Progenitor cell of endocrine pancreas (in vitro differentiated cells): ENCODE results near the gene ZDHHC19. TPM values are rescaled to one million over a fixed set of nuclear protein-coding genes. Genes with fewer than 3 reads are reported as not detected.

Experiments
- DNase-seq: peaks from one replicate; pipeline ENCODE4 v3.0.0; 2021; ENCODE audit warnings: low spot score; ENCODE audit not compliant: unreplicated experiment
- H3K27ac Mint-ChIP-seq: 2 replicates; pipeline ENCODE4 v1.8.0; 2021; ENCODE audit warnings: mild to moderate bottlenecking, moderate library complexity, mixed read lengths
- H3K27me3 Mint-ChIP-seq: 2 replicates; pipeline ENCODE4 v1.8.0; 2021; ENCODE audit warnings: mixed read lengths
- H3K36me3 Mint-ChIP-seq: 2 replicates; pipeline ENCODE4 v1.8.0; 2022; ENCODE audit warnings: mixed read lengths; ENCODE audit not compliant: insufficient read depth
- H3K4me1 Mint-ChIP-seq: 2 replicates; pipeline ENCODE4 v1.8.0; 2021; ENCODE audit warnings: low read depth, mixed read lengths
- H3K4me3 Mint-ChIP-seq: 2 replicates; pipeline ENCODE4 v1.8.0; 2021; ENCODE audit warnings: low read depth, mild to moderate bottlenecking, moderate library complexity, mixed read lengths
- H3K9me3 Mint-ChIP-seq: 2 replicates; pipeline ENCODE4 v1.8.0; 2021; ENCODE audit warnings: low read depth, mixed read lengths
- total RNA-seq: library from RNA; stranded (reverse); gene quantifications from 2 replicates; pipeline ENCODE4 v1.2.1, GENCODE V29; 2021
- TF ChIP-seq, protein P1 (sequence below): fragments of 200-600 bp; sonication (generic); IDR thresholded peaks from one replicate; pipeline ENCODE4 v1.5.0; 2021; ENCODE audit warnings: antibody characterized with exemption, mild to moderate bottlenecking; ENCODE audit not compliant: unreplicated experiment

The ZDHHC19 gene
- total RNA-seq, 1 donor from 2014 or later = not detected

DNA sequence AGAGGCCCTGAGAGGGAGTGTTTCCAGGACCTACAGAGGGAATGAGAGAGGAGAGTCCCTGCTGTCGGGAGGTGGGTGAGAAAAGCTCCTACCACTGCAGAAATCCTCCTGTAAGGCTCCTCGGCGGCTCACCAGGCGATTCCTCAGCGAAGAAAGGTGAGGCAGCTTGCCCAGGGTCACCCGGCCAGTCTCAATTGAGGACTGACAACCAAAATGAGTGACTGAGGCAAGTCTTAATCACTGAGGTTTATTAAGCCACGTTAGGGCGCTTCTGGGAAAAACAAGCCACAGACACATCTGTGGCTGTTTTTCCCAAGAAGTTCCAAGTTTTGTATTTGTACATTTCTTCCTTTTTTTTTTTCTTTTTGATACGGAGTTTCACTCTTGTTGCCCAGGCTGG is 48.5 kb downstream of the ZDHHC19 start:
- TF ChIP-seq, protein P1, sequence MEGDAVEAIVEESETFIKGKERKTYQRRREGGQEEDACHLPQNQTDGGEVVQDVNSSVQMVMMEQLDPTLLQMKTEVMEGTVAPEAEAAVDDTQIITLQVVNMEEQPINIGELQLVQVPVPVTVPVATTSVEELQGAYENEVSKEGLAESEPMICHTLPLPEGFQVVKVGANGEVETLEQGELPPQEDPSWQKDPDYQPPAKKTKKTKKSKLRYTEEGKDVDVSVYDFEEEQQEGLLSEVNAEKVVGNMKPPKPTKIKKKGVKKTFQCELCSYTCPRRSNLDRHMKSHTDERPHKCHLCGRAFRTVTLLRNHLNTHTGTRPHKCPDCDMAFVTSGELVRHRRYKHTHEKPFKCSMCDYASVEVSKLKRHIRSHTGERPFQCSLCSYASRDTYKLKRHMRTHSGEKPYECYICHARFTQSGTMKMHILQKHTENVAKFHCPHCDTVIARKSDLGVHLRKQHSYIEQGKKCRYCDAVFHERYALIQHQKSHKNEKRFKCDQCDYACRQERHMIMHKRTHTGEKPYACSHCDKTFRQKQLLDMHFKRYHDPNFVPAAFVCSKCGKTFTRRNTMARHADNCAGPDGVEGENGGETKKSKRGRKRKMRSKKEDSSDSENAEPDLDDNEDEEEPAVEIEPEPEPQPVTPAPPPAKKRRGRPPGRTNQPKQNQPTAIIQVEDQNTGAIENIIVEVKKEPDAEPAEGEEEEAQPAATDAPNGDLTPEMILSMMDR = no peak
- no peak for DNase-seq
- H3K4me3 Mint-ChIP-seq = no peak overlapping the region
- peaks cover under 1% of the 10 kb centered on the region for H3K27me3 Mint-ChIP-seq
- no peak overlapping the region for H3K27ac Mint-ChIP-seq
- H3K9me3 Mint-ChIP-seq = no peaks in the 10 kb centered on the region
- peaks cover 13% of the 10 kb centered on the region for H3K4me1 Mint-ChIP-seq
- H3K36me3 Mint-ChIP-seq = no peaks in the 10 kb centered on the region

DNA sequence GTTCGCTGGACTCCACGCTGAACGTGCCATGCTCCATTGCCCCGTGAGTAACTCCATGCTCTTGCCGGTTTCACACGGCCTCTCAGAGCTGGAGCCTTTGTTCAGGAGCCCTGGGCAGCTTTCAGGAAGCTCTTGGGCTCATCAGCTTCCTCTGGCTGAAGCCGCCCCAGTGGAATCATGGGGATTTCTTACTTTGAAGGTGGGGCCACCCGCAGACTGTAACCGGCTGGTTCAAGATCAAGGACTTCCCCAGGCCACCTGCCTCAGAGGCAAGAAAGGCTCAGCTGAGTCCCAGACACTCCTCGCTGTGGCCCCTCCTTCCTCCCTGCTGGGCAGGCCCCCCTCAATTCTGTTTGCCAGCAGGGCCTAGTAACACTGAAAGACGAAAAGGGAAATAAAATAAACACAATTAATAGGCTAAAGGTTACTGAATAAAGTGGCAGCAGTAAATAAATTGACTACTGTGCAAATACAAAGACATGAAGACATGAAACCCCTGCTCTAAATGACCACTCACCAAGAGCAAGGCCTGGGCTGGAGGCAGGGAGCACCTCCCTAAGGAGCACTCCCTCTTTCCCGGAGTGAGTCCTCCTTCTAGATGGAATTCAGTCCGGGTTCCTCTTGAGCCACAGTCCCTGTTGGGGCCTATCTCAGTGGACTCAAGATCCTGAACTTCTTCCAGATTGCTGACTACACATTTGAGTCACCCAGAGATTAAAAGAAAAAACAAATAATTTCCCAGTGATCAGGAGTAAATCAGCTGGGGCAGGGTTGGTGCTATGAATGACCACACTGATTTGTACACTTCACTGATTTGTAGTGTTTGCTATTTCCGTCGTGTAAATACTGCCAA is 51.0 kb downstream of the ZDHHC19 start:
- H3K27me3 Mint-ChIP-seq = peaks cover 12% of the 10 kb centered on the region

DNA sequence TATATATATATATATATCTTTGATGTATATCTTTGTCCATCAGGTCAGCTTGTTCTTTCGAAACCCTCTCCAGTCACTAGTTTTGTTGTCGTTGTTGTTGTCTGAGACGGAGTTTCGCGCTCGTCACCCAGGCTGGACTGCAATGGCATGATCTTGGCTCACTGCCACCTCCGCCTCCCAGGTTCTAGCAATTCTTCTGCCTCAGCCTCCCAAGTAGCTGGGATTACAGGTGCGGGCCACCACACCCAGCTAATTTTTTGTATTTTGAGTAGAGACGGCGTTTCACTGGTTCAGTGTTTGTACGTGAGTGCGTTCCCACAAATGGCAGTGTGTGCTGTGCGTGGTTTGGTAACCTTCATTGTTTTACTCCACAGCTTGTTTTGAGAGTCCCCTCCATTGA is 51.7 kb downstream of the ZDHHC19 start:
- Mint-ChIP-seq H3K9me3 (no peaks in the 10 kb centered on the region), H3K27ac (peak overlapping the region; percentile 92)

More for the DNA sequence above, 51.0 kb downstream of the ZDHHC19 start:
- Mint-ChIP-seq H3K9me3 (no peaks in the 10 kb centered on the region), H3K4me3 (no peak overlapping the region), H3K4me1 (peaks cover 13% of the 10 kb centered on the region), H3K27ac (peak overlapping the region; percentile 92), H3K36me3 (no peaks in the 10 kb centered on the region)
- peak; percentile 25 for DNase-seq
- TF ChIP-seq, protein P1 = no peak

DNA sequence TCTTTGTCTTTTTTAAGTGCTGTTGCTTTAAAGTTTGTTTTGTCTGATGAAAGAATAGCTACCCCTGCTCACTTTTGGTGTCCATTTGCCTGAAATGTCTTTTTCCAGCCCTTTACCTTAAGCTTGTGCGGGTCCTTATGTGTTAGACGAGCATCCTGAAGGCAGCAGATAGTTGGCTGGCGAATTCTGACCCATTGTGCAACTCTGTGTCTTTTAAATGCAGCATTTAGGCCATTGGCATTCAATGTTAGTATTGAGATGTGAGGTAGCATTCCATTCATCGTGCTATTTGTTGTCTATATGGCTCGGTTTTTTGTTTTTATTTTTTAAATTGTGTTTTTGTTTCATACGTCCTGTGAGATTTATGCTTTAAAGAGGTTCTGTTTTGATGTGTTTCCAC is 55.0 kb downstream of the ZDHHC19 start:
- peaks cover 17% of the 10 kb centered on the region for H3K27me3 Mint-ChIP-seq
- H3K4me1 Mint-ChIP-seq = peaks cover 13% of the 10 kb centered on the region
- H3K36me3 Mint-ChIP-seq = no peaks in the 10 kb centered on the region
- DNase-seq = no peak
- H3K4me3 Mint-ChIP-seq = no peak overlapping the region
- no peaks in the 10 kb centered on the region for H3K9me3 Mint-ChIP-seq
- TF ChIP-seq, protein P1 = no peak
- no peak overlapping the region for H3K27ac Mint-ChIP-seq

More for the DNA sequence above, 51.7 kb downstream of the ZDHHC19 start:
- Mint-ChIP-seq H3K36me3 (no peaks in the 10 kb centered on the region), H3K27me3 (peaks cover 12% of the 10 kb centered on the region), H3K4me1 (peaks cover 13% of the 10 kb centered on the region), H3K4me3 (no peak overlapping the region)
- no peak for DNase-seq
- TF ChIP-seq, protein P1 = no peak

DNA sequence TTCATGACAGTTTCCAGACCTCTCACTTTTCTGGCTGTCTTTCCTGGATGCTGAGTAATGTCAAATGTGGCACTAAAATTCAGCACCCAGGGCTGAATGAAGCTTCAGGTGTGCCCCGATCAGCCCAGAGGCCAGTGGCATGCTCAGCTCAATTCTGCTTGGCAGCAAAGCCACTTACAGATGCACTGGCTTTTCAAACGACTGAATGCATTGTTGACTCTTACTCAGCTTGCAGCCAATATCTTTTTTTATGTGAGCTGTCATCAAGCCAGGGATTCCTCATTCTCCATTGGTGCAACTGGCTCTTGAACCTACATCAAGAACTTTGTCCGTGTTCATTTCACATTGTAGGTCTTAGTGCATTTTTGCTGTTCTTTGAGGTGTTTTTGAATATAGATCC is 60.7 kb downstream of the ZDHHC19 start:
- no peak overlapping the region for H3K4me3 Mint-ChIP-seq
- H3K4me1 Mint-ChIP-seq = no peaks in the 10 kb centered on the region
- peaks cover 1% of the 10 kb centered on the region for H3K36me3 Mint-ChIP-seq
- H3K9me3 Mint-ChIP-seq = peaks cover 11% of the 10 kb centered on the region
- TF ChIP-seq, protein P1 = no peak
- H3K27me3 Mint-ChIP-seq = peaks cover 5% of the 10 kb centered on the region
- H3K27ac Mint-ChIP-seq = no peak overlapping the region
- no peak for DNase-seq
